ENCODE results near the gene TRDN. TPM values are rescaled to one million over a fixed set of nuclear protein-coding genes. Genes with fewer than 3 reads are reported as not detected.
"Not testable (repeated sequence)": the region's sequence is repeated elsewhere in the genome, so short reads cannot be mapped to it uniquely, and the experiment has no call there.

The TRDN gene
- total RNA-seq, 5 donors from 2014 or later (not counting 1 experiment from before 2014, with no cell fraction given): not detected

DNA sequence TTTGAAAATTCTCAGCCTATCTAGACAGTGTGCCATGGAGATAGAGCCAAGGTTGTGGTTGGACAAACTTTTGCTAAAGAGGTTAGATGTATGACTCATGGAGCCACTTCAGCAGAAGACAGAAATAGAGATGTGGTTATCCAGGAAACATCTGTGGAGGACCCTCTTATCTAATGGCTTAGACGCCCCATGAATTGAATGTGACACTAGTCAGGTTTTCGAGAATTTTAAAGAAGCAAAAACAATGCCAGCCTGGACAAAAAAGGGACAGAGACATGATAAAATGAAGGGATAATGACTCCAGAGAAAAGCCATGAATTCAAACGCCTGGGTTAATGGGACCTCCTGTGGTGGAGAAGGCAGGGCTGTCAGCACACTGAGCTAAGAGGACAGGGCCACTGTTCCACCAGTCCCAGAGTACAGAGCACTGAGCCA lies 360.2 kb downstream of the TRDN start:
- no peaks in the 10 kb centered on the region for H3K4me1 Mint-ChIP-seq
- no peak for ATAC-seq (replicated peaks in 1 of 4)
- POLR2A ChIA-PET: no interaction called here
- no peaks in the 10 kb centered on the region for H3K9me3 ChIP-seq
- H3K27ac ChIP-seq (ENCODE audit: low read length): no peak overlapping the region
- no peak overlapping the region for H3K27ac Mint-ChIP-seq
- no peaks in the 10 kb centered on the region for H3K4me1 ChIP-seq (ENCODE audit: control insufficient read depth in 1 of 2, extremely low read depth in 1 of 2, insufficient read depth in 2 of 2, low read length in 2 of 2)
- H3K36me3 Mint-ChIP-seq: no peaks in the 10 kb centered on the region
- H3K27me3 Mint-ChIP-seq: no peaks in the 10 kb centered on the region
- no peak overlapping the region for H3K4me3 ChIP-seq (ENCODE audit: control insufficient read depth in 1 of 2, extremely low read depth in 1 of 2, low read length in 1 of 2)
- CTCF ChIA-PET: no interaction called here
- DNase-seq: no peak
- no peaks in the 10 kb centered on the region for H3K36me3 ChIP-seq (ENCODE audit: control insufficient read depth in 2 of 2, extremely low read depth in 1 of 2, insufficient read depth in 1 of 2, low read length in 1 of 2)
- H3K4me3 Mint-ChIP-seq: no peak overlapping the region
- peaks cover 0 to 7% (median 5%) of the 10 kb centered on the region in 3 donors for H3K9me3 Mint-ChIP-seq
- WGBS (ENCODE audit: insufficient coverage): 22% methylated on average over 3 of the region's 3 CpGs
- no peaks in the 10 kb centered on the region for H3K27me3 ChIP-seq (replicated peaks in 1 of 2; ENCODE audit: control insufficient read depth in 2 of 2, extremely low read depth in 1 of 2, insufficient read depth in 2 of 2, low read length in 1 of 2)

- Mint-ChIP-seq H3K4me1 (no peaks in the 10 kb centered on the region), H3K36me3 (no peaks in the 10 kb centered on the region), H3K9me3 (peaks cover 0 to 6% (median 6%) of the 10 kb centered on the region in 3 donors), H3K27ac (no peak overlapping the region), H3K4me3 (no peak overlapping the region), H3K27me3 (no peaks in the 10 kb centered on the region)
- WGBS (ENCODE audit: insufficient coverage): 93% methylated on average over 3 of the region's 5 CpGs
- CTCF ChIA-PET: no interaction called here
- ATAC-seq (replicated peaks in 1 of 4) (no peak), DNase-seq (no peak)
- Histone ChIP-seq H3K27ac (ENCODE audit: low read length) (no peak overlapping the region), H3K36me3 (ENCODE audit: control insufficient read depth in 2 of 2, extremely low read depth in 1 of 2, insufficient read depth in 1 of 2, low read length in 1 of 2) (no peaks in the 10 kb centered on the region), H3K9me3 (no peaks in the 10 kb centered on the region), H3K27me3 (replicated peaks in 1 of 2; ENCODE audit: control insufficient read depth in 2 of 2, extremely low read depth in 1 of 2, insufficient read depth in 2 of 2, low read length in 1 of 2) (no peaks in the 10 kb centered on the region), H3K4me1 (ENCODE audit: control insufficient read depth in 1 of 2, extremely low read depth in 1 of 2, insufficient read depth in 2 of 2, low read length in 2 of 2) (no peaks in the 10 kb centered on the region), H3K4me3 (ENCODE audit: control insufficient read depth in 1 of 2, extremely low read depth in 1 of 2, low read length in 1 of 2) (no peak overlapping the region)
- POLR2A ChIA-PET: no interaction called here
Measured at GRCh38 chr6:123263981-123264380, 372.8 kb downstream of the TRDN start.

- Mint-ChIP-seq H3K36me3 (no peaks in the 10 kb centered on the region), H3K27ac (no peak overlapping the region), H3K27me3 (no peaks in the 10 kb centered on the region), H3K4me1 (no peaks in the 10 kb centered on the region), H3K9me3 (peaks cover 7 to 27% (median 15%) of the 10 kb centered on the region in 3 donors), H3K4me3 (no peak overlapping the region)
- ChIA-PET POLR2A (no interaction called here), CTCF (no interaction called here)
- Histone ChIP-seq H3K36me3 (ENCODE audit: control insufficient read depth in 2 of 2, extremely low read depth in 1 of 2, insufficient read depth in 1 of 2, low read length in 1 of 2) (no peaks in the 10 kb centered on the region), H3K27ac (ENCODE audit: low read length) (no peak overlapping the region), H3K9me3 (no peaks in the 10 kb centered on the region), H3K27me3 (replicated peaks in 1 of 2; ENCODE audit: control insufficient read depth in 2 of 2, extremely low read depth in 1 of 2, insufficient read depth in 2 of 2, low read length in 1 of 2) (no peaks in the 10 kb centered on the region), H3K4me1 (ENCODE audit: control insufficient read depth in 1 of 2, extremely low read depth in 1 of 2, insufficient read depth in 2 of 2, low read length in 2 of 2) (no peaks in the 10 kb centered on the region), H3K4me3 (ENCODE audit: control insufficient read depth in 1 of 2, extremely low read depth in 1 of 2, low read length in 1 of 2) (no peak overlapping the region)
- WGBS (ENCODE audit: insufficient coverage): no CpG with 5 or more reads among the region's 1 CpG
- DNase-seq (no peak), ATAC-seq (replicated peaks in 1 of 4) (no peak)
Measured at GRCh38 chr6:123240626-123241025, 396.1 kb downstream of the TRDN start.

DNA sequence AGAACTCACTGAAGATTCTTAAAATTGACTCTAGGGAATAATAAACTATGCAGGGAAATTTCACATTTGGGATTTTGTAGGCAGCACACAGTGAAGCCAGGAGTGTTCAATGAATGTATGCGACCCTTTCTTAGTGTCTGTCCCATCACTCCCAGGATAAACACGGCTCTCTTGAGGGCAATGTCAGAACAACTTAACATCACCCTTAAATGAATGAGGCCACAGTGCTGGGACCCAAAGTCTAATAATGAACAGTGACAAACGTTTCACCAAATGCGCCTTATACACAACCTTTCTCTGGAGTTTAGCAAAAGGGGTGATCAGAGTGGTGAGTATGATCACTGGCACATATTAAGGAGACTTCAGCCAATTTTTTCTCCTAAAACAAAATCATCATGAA lies 403.4 kb downstream of the TRDN start:
- H3K4me1 ChIP-seq (ENCODE audit: control insufficient read depth in 1 of 2, extremely low read depth in 1 of 2, insufficient read depth in 2 of 2, low read length in 2 of 2): no peaks in the 10 kb centered on the region
- H3K4me3 ChIP-seq (ENCODE audit: control insufficient read depth in 1 of 2, extremely low read depth in 1 of 2, low read length in 1 of 2): no peak overlapping the region
- ChIA-PET POLR2A (no interaction called here), CTCF (interaction anchor here in 1 of 2 donors (0.6 kb wide), 1 partner anchor 82 kb away, joined by 3 read pairs; no protein-coding TSS in a partner anchor)
- no peak for ATAC-seq (replicated peaks in 1 of 4)
- H3K9me3 Mint-ChIP-seq: no peaks in the 10 kb centered on the region
- no peaks in the 10 kb centered on the region for H3K27me3 ChIP-seq (replicated peaks in 1 of 2; ENCODE audit: control insufficient read depth in 2 of 2, extremely low read depth in 1 of 2, insufficient read depth in 2 of 2, low read length in 1 of 2)
- no peaks in the 10 kb centered on the region for H3K27me3 Mint-ChIP-seq
- H3K27ac Mint-ChIP-seq: no peak overlapping the region
- H3K4me1 Mint-ChIP-seq: no peaks in the 10 kb centered on the region
- H3K36me3 Mint-ChIP-seq: no peaks in the 10 kb centered on the region
- H3K9me3 ChIP-seq: no peaks in the 10 kb centered on the region
- WGBS (ENCODE audit: insufficient coverage): no CpG with 5 or more reads among the region's 4 CpGs
- no peak overlapping the region for H3K4me3 Mint-ChIP-seq
- DNase-seq: no peak
- H3K27ac ChIP-seq (ENCODE audit: low read length): no peak overlapping the region
- no peaks in the 10 kb centered on the region for H3K36me3 ChIP-seq (ENCODE audit: control insufficient read depth in 2 of 2, extremely low read depth in 1 of 2, insufficient read depth in 1 of 2, low read length in 1 of 2)

DNA sequence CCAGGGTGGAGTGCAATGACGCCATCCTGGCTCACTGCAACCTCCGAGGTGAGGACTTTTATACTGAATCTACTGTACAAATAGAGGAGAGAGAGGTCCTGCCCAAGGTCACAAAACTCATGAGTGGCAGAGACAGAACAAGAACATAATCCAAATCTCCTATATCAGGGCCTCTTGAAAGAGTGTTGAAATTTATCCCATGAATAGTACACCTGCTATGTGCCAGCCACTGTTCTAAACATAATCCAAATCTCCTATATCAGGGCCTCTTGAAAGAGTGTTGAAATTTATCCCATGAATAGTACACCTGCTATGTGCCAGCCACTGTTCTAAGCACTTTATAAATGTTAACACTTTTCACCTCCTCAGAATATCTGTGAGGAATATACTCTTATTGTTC lies 409.0 kb downstream of the TRDN start:
- CTCF ChIA-PET; H3K9me3 ChIP-seq; H3K4me1 ChIP-seq (ENCODE audit: control insufficient read depth in 1 of 2, extremely low read depth in 1 of 2, insufficient read depth in 2 of 2, low read length in 2 of 2); H3K36me3 Mint-ChIP-seq; ATAC-seq (replicated peaks in 1 of 4); H3K27me3 ChIP-seq (replicated peaks in 1 of 2; ENCODE audit: control insufficient read depth in 2 of 2, extremely low read depth in 1 of 2, insufficient read depth in 2 of 2, low read length in 1 of 2); H3K27ac Mint-ChIP-seq; POLR2A ChIA-PET; H3K4me3 ChIP-seq (ENCODE audit: control insufficient read depth in 1 of 2, extremely low read depth in 1 of 2, low read length in 1 of 2); H3K27ac ChIP-seq (ENCODE audit: low read length); H3K4me3 Mint-ChIP-seq; H3K4me1 Mint-ChIP-seq; H3K36me3 ChIP-seq (ENCODE audit: control insufficient read depth in 2 of 2, extremely low read depth in 1 of 2, insufficient read depth in 1 of 2, low read length in 1 of 2); DNase-seq; H3K27me3 Mint-ChIP-seq: not testable (repeated sequence)
- no CpG with 5 or more reads among the region's 2 CpGs for WGBS (ENCODE audit: insufficient coverage)
- peaks cover 0 to 11% (median 2%) of the 10 kb centered on the region in 3 donors for H3K9me3 Mint-ChIP-seq

DNA sequence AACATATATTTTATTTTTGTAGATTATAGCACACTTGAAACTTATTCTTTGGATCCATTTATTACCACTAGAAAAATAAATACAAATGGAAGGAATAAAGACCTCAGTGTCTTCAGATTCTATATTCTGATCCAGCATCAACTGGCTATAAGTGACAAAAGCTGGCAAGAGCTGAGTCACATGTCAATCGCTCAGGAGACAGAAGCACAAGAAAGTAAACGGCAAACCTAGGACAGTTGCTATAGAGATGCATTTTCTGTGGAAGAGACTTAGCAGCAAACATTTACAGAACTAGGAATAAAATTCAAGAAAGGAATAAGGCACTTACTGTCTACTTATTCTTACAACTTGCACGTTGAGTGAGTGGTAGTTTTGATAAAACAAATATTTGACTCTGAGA lies 410.4 kb downstream of the TRDN start:
- Mint-ChIP-seq H3K9me3 (peaks cover 0 to 11% (median 2%) of the 10 kb centered on the region in 3 donors), H3K4me3 (no peak overlapping the region), H3K4me1 (no peaks in the 10 kb centered on the region), H3K36me3 (no peaks in the 10 kb centered on the region), H3K27me3 (no peaks in the 10 kb centered on the region), H3K27ac (no peak overlapping the region)
- no peaks in the 10 kb centered on the region for H3K27me3 ChIP-seq (replicated peaks in 1 of 2; ENCODE audit: control insufficient read depth in 2 of 2, extremely low read depth in 1 of 2, insufficient read depth in 2 of 2, low read length in 1 of 2)
- no peaks in the 10 kb centered on the region for H3K4me1 ChIP-seq (ENCODE audit: control insufficient read depth in 1 of 2, extremely low read depth in 1 of 2, insufficient read depth in 2 of 2, low read length in 2 of 2)
- ChIA-PET POLR2A (no interaction called here), CTCF (no interaction called here)
- no peaks in the 10 kb centered on the region for H3K9me3 ChIP-seq
- no peak overlapping the region for H3K4me3 ChIP-seq (ENCODE audit: control insufficient read depth in 1 of 2, extremely low read depth in 1 of 2, low read length in 1 of 2)
- no peaks in the 10 kb centered on the region for H3K36me3 ChIP-seq (ENCODE audit: control insufficient read depth in 2 of 2, extremely low read depth in 1 of 2, insufficient read depth in 1 of 2, low read length in 1 of 2)
- ATAC-seq (replicated peaks in 1 of 4): no peak
- DNase-seq: no peak
- no peak overlapping the region for H3K27ac ChIP-seq (ENCODE audit: low read length)
- no CpG with 5 or more reads among the region's 3 CpGs for WGBS (ENCODE audit: insufficient coverage)

- no peaks in the 10 kb centered on the region for H3K36me3 ChIP-seq (ENCODE audit: control insufficient read depth in 2 of 2, extremely low read depth in 1 of 2, insufficient read depth in 1 of 2, low read length in 1 of 2)
- H3K27ac Mint-ChIP-seq: no peak overlapping the region
- H3K4me3 Mint-ChIP-seq: no peak overlapping the region
- H3K27ac ChIP-seq (ENCODE audit: low read length): no peak overlapping the region
- H3K9me3 ChIP-seq: no peaks in the 10 kb centered on the region
- no peaks in the 10 kb centered on the region for H3K27me3 ChIP-seq (replicated peaks in 1 of 2; ENCODE audit: control insufficient read depth in 2 of 2, extremely low read depth in 1 of 2, insufficient read depth in 2 of 2, low read length in 1 of 2)
- H3K9me3 Mint-ChIP-seq: peaks cover 0 to 11% (median 4%) of the 10 kb centered on the region in 3 donors
- ATAC-seq (replicated peaks in 1 of 4) (no peak), DNase-seq (no peak)
- H3K36me3 Mint-ChIP-seq: no peaks in the 10 kb centered on the region
- no peaks in the 10 kb centered on the region for H3K4me1 ChIP-seq (ENCODE audit: control insufficient read depth in 1 of 2, extremely low read depth in 1 of 2, insufficient read depth in 2 of 2, low read length in 2 of 2)
- no peaks in the 10 kb centered on the region for H3K4me1 Mint-ChIP-seq
- ChIA-PET POLR2A (no interaction called here), CTCF (no interaction called here)
- H3K4me3 ChIP-seq (ENCODE audit: control insufficient read depth in 1 of 2, extremely low read depth in 1 of 2, low read length in 1 of 2): no peak overlapping the region
- no peaks in the 10 kb centered on the region for H3K27me3 Mint-ChIP-seq
Measured at GRCh38 chr6:123224077-123224476, 412.7 kb downstream of the TRDN start.
